PFSK-1 (cell line): ENCODE measurements around the gene SLC7A6.

Experiments
- POLR2AphosphoS5 ChIP-seq: IDR thresholded peaks from 2 replicates; pipeline ENCODE4 v1.6.1; 2012; ENCODE audit warnings: low read depth, mild to moderate bottlenecking, control low read depth, low read length, moderate library complexity
- SIN3A ChIP-seq: IDR thresholded peaks from 2 replicates; pipeline ENCODE4 v1.6.1; 2012; ENCODE audit warnings: mild to moderate bottlenecking, low read length, moderate library complexity, borderline replicate concordance; ENCODE audit not compliant: insufficient read depth
- TAF1 ChIP-seq: IDR thresholded peaks from 2 replicates; pipeline ENCODE4 v1.6.1; 2012; ENCODE audit warnings: low read length, control low read depth, borderline replicate concordance; ENCODE audit not compliant: insufficient read depth
- TF ChIP-seq, protein P1 (sequence below), 2 experiments: IDR thresholded peaks; 2 replicates each; pipeline versions ENCODE4 v1.6.1 to v1.8.0; 2011 to 2012; ENCODE audit warnings: low read depth in 2 of 2, low read length in 2 of 2, control low read depth in 1 of 2, inconsistent platforms in 1 of 2, mild to moderate bottlenecking in 1 of 2, moderate library complexity in 1 of 2; ENCODE audit not compliant: insufficient read depth in 1 of 2

DNA sequence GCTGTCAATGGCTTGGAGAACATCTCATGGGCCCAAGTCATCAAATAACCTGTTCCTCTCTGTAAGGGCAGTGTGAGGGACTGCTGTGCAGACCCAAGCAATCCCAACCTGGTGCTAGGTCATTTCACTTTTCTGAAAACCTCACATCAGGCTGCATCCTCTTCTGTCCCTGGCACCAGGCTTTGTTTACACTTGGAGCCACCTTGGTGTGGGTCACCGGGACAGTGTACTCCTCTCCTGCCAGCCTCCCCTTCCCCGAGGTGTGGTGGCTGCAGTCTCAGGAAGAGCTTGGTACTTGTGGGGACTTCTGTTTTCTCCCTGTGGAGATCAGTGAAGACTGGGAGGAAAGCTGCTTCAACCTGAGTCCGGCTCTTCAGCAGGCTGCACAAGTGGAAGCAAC lies 34.0 kb downstream of the SLC7A6 start:
- TF ChIP-seq TAF1 = no peak
- TF ChIP-seq POLR2AphosphoS5 = no peak
- TF ChIP-seq SIN3A = no peak
- TF ChIP-seq, protein P1, sequence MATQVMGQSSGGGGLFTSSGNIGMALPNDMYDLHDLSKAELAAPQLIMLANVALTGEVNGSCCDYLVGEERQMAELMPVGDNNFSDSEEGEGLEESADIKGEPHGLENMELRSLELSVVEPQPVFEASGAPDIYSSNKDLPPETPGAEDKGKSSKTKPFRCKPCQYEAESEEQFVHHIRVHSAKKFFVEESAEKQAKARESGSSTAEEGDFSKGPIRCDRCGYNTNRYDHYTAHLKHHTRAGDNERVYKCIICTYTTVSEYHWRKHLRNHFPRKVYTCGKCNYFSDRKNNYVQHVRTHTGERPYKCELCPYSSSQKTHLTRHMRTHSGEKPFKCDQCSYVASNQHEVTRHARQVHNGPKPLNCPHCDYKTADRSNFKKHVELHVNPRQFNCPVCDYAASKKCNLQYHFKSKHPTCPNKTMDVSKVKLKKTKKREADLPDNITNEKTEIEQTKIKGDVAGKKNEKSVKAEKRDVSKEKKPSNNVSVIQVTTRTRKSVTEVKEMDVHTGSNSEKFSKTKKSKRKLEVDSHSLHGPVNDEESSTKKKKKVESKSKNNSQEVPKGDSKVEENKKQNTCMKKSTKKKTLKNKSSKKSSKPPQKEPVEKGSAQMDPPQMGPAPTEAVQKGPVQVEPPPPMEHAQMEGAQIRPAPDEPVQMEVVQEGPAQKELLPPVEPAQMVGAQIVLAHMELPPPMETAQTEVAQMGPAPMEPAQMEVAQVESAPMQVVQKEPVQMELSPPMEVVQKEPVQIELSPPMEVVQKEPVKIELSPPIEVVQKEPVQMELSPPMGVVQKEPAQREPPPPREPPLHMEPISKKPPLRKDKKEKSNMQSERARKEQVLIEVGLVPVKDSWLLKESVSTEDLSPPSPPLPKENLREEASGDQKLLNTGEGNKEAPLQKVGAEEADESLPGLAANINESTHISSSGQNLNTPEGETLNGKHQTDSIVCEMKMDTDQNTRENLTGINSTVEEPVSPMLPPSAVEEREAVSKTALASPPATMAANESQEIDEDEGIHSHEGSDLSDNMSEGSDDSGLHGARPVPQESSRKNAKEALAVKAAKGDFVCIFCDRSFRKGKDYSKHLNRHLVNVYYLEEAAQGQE (IDR thresholded peaks at IDR 0.05; ENCODE audit: insufficient read depth in 1 of 2, low read depth in 2 of 2, low read length in 2 of 2) = no peak
